Tongue (tissue), 2 donors: Measurements from ENCODE around the gene DUSP16. TPM values are rescaled to one million over a fixed set of nuclear protein-coding genes. Genes with fewer than 3 reads are reported as not detected.

Source experiments
- DNase-seq: peaks from one replicate; pipeline ENCODE4 v3.0.0-alpha.2; 2015
- total RNA-seq: library from RNA; depleted of rRNA; stranded (reverse); fragments of >200 nt; gene quantifications from one replicate; pipeline ENCODE4 v1.2.3, GENCODE V29; 2014

DUSP16 gene
- total RNA-seq, 1 donor from 2014 or later = 30.1 TPM

- DNase-seq = no peak
These were observed 121.2 kb downstream of the DUSP16 start for GRCh38 chr12:12441429-12441807.

GRCh38 chr12:12440784-12441428, 121.8 kb downstream of the DUSP16 start:
- no peak for DNase-seq

GRCh38 chr12:12439636-12440035, 123.0 kb downstream of the DUSP16 start:
- DNase-seq = no peak

GRCh38 chr12:12436831-12437345, 125.8 kb downstream of the DUSP16 start:
- DNase-seq = no peak

- DNase-seq = no peak
These were observed 129.4 kb downstream of the DUSP16 start for GRCh38 chr12:12433203-12433731.

- peak; percentile 74 for DNase-seq
These were observed 130.3 kb downstream of the DUSP16 start for GRCh38 chr12:12432364-12432763.

- no peak for DNase-seq
These were observed 133.6 kb downstream of the DUSP16 start for GRCh38 chr12:12428961-12429657.

GRCh38 chr12:12428047-12428446, 134.6 kb downstream of the DUSP16 start:
- DNase-seq = no peak

GRCh38 chr12:12427568-12427967, 135.1 kb downstream of the DUSP16 start:
- no peak for DNase-seq

- no peak for DNase-seq
These were observed 137.0 kb downstream of the DUSP16 start for GRCh38 chr12:12425616-12426015.

- no peak for DNase-seq
These were observed 137.7 kb downstream of the DUSP16 start for GRCh38 chr12:12425001-12425400.

Other genes starting within 250 kb of the DUSP16 start
- 6.4 TPM for gene MANSC1, start 212.6 kb downstream of the DUSP16 start, total RNA-seq
- 35.7 TPM for gene BORCS5, start 205.8 kb downstream of the DUSP16 start, total RNA-seq
- gene CREBL2, start 49.0 kb upstream of the DUSP16 start, total RNA-seq = 16.8 TPM
- gene GPR19, start 133.3 kb upstream of the DUSP16 start, total RNA-seq = 1.2 TPM
- gene CDKN1B, start 154.5 kb upstream of the DUSP16 start, total RNA-seq = 94.8 TPM
- 37.6 TPM for gene APOLD1, start 222.8 kb upstream of the DUSP16 start, total RNA-seq